OCI-LY1 (cell line): ENCODE results near the gene FYN.

Experiments used
- H2AFZ ChIP-seq: fragments of 200-600 bp; sonication (generic), shearing (Covaris generic); 2 replicates; pipeline ENCODE4 v1.6.0; 2014; ENCODE audit warnings: antibody characterized with exemption, mild to moderate bottlenecking, low read length
- H3F3A ChIP-seq: fragments of 200-600 bp; sonication (generic), shearing (Covaris generic); 2 replicates; pipeline ENCODE4 v1.6.0; 2014; ENCODE audit warnings: mild to moderate bottlenecking, antibody characterized with exemption, low read length, moderate library complexity; ENCODE audit not compliant: insufficient read depth
- H3K27ac ChIP-seq: fragments of 200-600 bp; sonication (generic); 2 replicates; pipeline ENCODE4 v1.5.1; 2014; ENCODE audit warnings: low read length, mixed run types, mild to moderate bottlenecking, low read depth; ENCODE audit not compliant: poor library complexity, severe bottlenecking
- H3K27me3 ChIP-seq: fragments of 200-600 bp; sonication (generic); 2 replicates; pipeline ENCODE4 v1.6.0; 2014; ENCODE audit warnings: antibody characterized with exemption, mild to moderate bottlenecking, low read length, moderate library complexity; ENCODE audit not compliant: insufficient read depth
- H3K36me3 ChIP-seq: fragments of 200-600 bp; sonication (generic); 2 replicates; pipeline ENCODE4 v1.6.1; 2014; ENCODE audit warnings: mild to moderate bottlenecking, antibody characterized with exemption, low read length, moderate library complexity, mixed read lengths; ENCODE audit not compliant: insufficient read depth
- H3K4me1 ChIP-seq: fragments of 200-600 bp; sonication (generic); 2 replicates; pipeline ENCODE4 v1.5.1; 2014; ENCODE audit warnings: mild to moderate bottlenecking, low read length, moderate library complexity; ENCODE audit not compliant: insufficient read depth, severe bottlenecking
- H3K4me2 ChIP-seq: fragments of 200-600 bp; sonication (generic), shearing (Covaris generic); 2 replicates; pipeline ENCODE4 v1.6.1; 2014; ENCODE audit warnings: low read length
- H3K4me3 ChIP-seq: fragments of 200-600 bp; sonication (generic); 2 replicates; pipeline ENCODE4 v1.5.1; 2014; ENCODE audit warnings: low read length, low read depth, mild to moderate bottlenecking, mixed read lengths; ENCODE audit not compliant: poor library complexity, severe bottlenecking
- H3K79me2 ChIP-seq: fragments of 200-600 bp; shearing (Covaris generic); 2 replicates; pipeline ENCODE4 v1.6.1; 2016; ENCODE audit warnings: mixed run types, low read length, mixed read lengths; ENCODE audit not compliant: insufficient read depth
- H3K9ac ChIP-seq: fragments of 200-600 bp; sonication (generic), shearing (Covaris generic); 2 replicates; pipeline ENCODE4 v1.6.1; 2014; ENCODE audit warnings: mild to moderate bottlenecking, low read length, mixed read lengths
- H3K9me2 ChIP-seq: fragments of 200-600 bp; sonication (generic), shearing (Covaris generic); 2 replicates; pipeline ENCODE4 v1.6.1; 2014; ENCODE audit warnings: low read depth, mild to moderate bottlenecking, low read length, mixed read lengths
- H3K9me3 ChIP-seq: fragments of 200-600 bp; shearing (Covaris generic); 2 replicates; pipeline ENCODE4 v1.6.1; 2014; ENCODE audit warnings: low read length, mixed read lengths
- H4K20me1 ChIP-seq: fragments of 200-600 bp; sonication (generic), shearing (Covaris generic); 2 replicates; pipeline ENCODE4 v1.6.0; 2016; ENCODE audit warnings: mild to moderate bottlenecking, low read length; ENCODE audit not compliant: insufficient read depth
- CTCF ChIP-seq: fragments of 200-600 bp; sonication (generic), shearing (Covaris generic); IDR thresholded peaks from 2 replicates; pipeline ENCODE4 v1.5.1; 2017; ENCODE audit warnings: mild to moderate bottlenecking, antibody characterized with exemption, low read length, moderate library complexity, mixed read lengths
- EZH2 ChIP-seq: fragments of 200-600 bp; sonication (generic), shearing (Covaris generic); IDR thresholded peaks from 2 replicates; pipeline ENCODE4 v1.8.0; 2017; ENCODE audit warnings: borderline replicate concordance, mixed run types, mild to moderate bottlenecking, antibody characterized with exemption, low read length, moderate library complexity, mixed read lengths

The FYN gene

GRCh38 chr6:111757342-111757741 is 115.9 kb downstream of the FYN start:
- H4K20me1 ChIP-seq = no peaks in the 10 kb centered on the region
- H3K79me2 ChIP-seq = no peaks in the 10 kb centered on the region
- H3K4me1 ChIP-seq = no peaks in the 10 kb centered on the region
- H3K4me3 ChIP-seq = no peak overlapping the region
- H3K9me2 ChIP-seq = no peaks in the 10 kb centered on the region
- no peaks in the 10 kb centered on the region for H3F3A ChIP-seq
- no peaks in the 10 kb centered on the region for H3K36me3 ChIP-seq
- H3K27ac ChIP-seq = no peak overlapping the region
- H3K9me3 ChIP-seq = no peaks in the 10 kb centered on the region
- TF ChIP-seq CTCF = no peak
- TF ChIP-seq EZH2 = no peak
- no peak overlapping the region for H3K9ac ChIP-seq
- H2AFZ ChIP-seq = no peak overlapping the region
- H3K27me3 ChIP-seq = no peaks in the 10 kb centered on the region
- no peak overlapping the region for H3K4me2 ChIP-seq

- Histone ChIP-seq H3K9me3 (no peaks in the 10 kb centered on the region), H3K9me2 (no peaks in the 10 kb centered on the region), H3K4me3 (no peak overlapping the region), H3K4me2 (no peak overlapping the region), H3K79me2 (no peaks in the 10 kb centered on the region), H2AFZ (no peak overlapping the region), H4K20me1 (no peaks in the 10 kb centered on the region), H3K27ac (no peak overlapping the region), H3K9ac (no peak overlapping the region), H3K27me3 (no peaks in the 10 kb centered on the region), H3F3A (no peaks in the 10 kb centered on the region), H3K36me3 (no peaks in the 10 kb centered on the region), H3K4me1 (peaks cover 4% of the 10 kb centered on the region)
- TF ChIP-seq EZH2 (no peak), CTCF (no peak)
These were observed 118.8 kb downstream of the FYN start for GRCh38 chr6:111754423-111754822.

GRCh38 chr6:111753573-111753972 is 119.7 kb downstream of the FYN start:
- Histone ChIP-seq H3K4me3 (no peak overlapping the region), H3K27me3 (no peaks in the 10 kb centered on the region), H3K9ac (no peak overlapping the region), H3K9me2 (no peaks in the 10 kb centered on the region), H3K4me1 (peaks cover 4% of the 10 kb centered on the region), H3K4me2 (no peak overlapping the region), H3F3A (no peaks in the 10 kb centered on the region), H3K27ac (no peak overlapping the region), H3K79me2 (no peaks in the 10 kb centered on the region), H3K36me3 (no peaks in the 10 kb centered on the region), H3K9me3 (no peaks in the 10 kb centered on the region), H4K20me1 (no peaks in the 10 kb centered on the region), H2AFZ (no peak overlapping the region)
- no peak for TF ChIP-seq EZH2
- TF ChIP-seq CTCF = no peak
